ENCODE results near the gene KCNIP3.

DNA sequence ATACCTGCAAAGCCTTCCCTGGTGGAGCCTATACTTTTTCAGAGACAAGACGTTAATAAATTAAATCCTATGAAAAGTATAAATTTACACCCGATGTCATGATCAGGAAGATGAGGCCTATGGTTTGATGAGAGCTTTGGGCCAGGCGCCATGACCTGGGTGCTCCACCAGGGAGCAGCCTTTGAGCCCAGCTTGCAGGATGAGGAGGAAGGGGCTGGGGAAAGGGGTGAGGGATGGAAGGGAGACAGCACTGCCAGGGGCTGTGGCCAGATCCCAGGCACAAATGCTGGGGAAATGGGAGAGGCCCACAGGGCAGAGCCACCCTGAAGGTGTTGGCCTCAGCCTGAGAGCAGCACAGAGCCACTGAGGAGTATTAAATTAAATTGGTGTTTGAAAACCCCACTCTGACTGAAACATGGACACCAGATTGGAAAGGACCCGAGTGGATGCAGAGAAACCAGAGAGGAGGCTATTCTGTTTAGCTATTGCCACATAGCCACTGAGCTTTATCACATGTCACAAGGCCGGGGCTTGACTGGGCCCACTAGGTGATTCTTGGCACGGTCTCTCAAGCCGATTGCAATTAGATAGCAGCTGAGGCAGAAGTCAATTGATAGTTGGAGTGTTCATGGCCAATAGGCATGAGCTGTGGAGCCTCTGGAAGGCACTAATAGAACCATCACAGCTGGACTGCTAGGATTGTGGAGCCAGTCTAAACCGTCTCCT is 95.7 kb downstream of the KCNIP3 start:
- TF ChIP-seq POLR2AphosphoS5 (IDR thresholded peaks at IDR 0.05; ENCODE audit: borderline replicate concordance, low read depth, low read length), result no peak
- no peak for TF ChIP-seq EZH2 (IDR thresholded peaks at IDR 0.05)
- no peak for TF ChIP-seq FOXP2 (optimal IDR thresholded peaks at IDR 0.05; ENCODE audit: control extremely low read depth, extremely low read length, insufficient read depth)
